Measurements from ENCODE around the gene ETDC. TPM values are rescaled to one million over a fixed set of nuclear protein-coding genes. Genes with fewer than 3 reads are reported as not detected.
"Not testable (repeated sequence)": the region's sequence is repeated elsewhere in the genome, so short reads cannot be mapped to it uniquely, and the experiment has no call there.

The ETDC gene
- not detected in 2 replicates for total RNA-seq (2014; rRNA removed; shearing (Covaris generic))
- not detected in 2 replicates for polyA plus RNA-seq (2015; cell fraction: cytosol; rRNA removed)
- not detected in 2 replicates for polyA plus RNA-seq (2015; cell fraction: nucleus; rRNA removed)

DNA sequence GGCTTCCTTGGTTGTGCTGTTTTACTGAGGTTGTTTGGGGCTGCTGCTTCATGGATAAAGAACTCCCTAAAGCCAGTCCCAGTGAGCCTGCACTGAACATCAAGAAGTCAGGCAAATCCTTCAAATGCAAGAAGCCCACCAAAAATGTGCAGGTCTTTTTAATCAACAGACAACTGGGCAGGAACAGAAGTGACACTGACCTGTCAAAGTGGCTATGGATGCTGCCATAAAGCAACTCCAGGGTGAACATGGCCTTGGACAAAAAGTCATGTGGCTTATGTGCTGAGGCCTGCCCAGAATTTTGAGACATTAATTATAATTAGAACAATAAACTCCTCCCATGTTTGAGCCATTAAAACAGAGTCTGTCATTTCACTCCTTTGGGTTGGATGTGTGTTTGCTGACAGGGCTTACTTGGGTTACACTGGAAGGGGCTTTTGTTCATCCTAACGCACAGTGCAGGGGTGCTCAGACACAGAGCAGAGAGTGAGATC is at the start of gene ETDC:
Gene ETDC, plus strand, starts transcription at position 51 of the 494 bp plus-strand sequence. Its CDS starts 0 bp downstream, at position 51.
- no peak for DNase-seq (ENCODE audit: low read depth)

DNA sequence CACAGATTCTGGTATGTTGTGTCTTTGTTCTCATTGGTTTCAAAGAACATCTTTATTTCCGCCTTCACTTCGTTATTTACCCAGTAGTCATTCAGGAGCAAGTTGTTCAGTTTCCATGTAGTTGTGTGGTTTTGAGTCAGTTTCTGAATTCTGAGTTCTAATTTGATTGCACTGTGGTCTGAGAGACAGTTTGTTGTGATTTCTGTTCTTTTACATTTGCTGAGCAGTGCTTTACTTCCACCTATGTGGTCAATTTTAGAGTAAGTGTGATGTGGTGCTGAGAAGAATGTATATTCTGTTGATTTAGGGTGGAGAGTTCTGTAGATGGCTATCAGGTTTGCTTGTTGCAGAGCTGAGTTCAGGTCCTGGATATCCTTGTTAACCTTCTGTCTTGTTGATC is 48.3 kb upstream of the ETDC start:
- DNase-seq (ENCODE audit: low read depth) = not testable (repeated sequence)

DNA sequence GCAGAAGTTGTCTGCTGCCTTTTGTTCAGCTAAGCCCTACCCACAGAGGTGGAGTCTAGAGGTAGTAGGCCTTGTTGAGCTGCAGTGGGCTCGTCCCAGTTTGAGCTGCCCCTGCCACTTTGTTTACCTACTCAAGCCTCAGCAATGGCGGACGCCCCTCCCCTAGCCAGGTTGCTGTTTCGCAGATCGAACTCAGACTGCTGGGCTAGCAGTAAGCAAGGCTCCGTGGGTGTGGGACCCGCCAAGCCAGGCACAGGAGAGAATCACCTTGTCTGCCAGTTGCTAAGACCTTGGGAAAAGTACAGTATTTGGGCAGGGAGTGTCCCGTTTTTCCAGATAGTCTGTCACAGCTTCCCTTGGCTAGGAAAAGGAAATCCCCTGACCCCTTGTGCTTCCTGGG is 45.9 kb upstream of the ETDC start:
- not testable (repeated sequence) for DNase-seq (ENCODE audit: low read depth)

GRCh38 chrX:135264206-135264605 is 45.1 kb upstream of the ETDC start:
- no peak for DNase-seq (ENCODE audit: low read depth)

DNA sequence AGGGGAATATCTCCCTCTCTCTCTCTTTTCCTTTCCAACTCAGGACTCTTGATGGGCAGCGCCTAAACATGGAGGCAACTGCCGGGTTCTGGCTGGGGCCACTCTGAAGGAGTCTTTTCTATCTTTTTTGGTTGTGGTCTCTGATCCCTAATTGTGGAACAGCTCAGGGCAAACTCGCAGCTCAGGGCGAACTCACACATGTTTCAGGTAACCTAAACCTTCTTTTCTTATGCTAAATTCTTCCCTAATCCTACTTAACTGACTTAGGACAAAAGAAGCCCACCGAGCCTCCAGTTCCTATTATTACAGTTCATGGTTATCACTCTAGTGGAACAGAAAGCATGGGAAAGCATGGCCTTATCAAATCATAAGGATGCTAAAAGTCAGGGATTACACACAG is 36.1 kb upstream of the ETDC start:
- no peak for DNase-seq (ENCODE audit: low read depth)

GRCh38 chrX:135275973-135276372 is 33.3 kb upstream of the ETDC start:
- DNase-seq (ENCODE audit: low read depth) = no peak

DNA sequence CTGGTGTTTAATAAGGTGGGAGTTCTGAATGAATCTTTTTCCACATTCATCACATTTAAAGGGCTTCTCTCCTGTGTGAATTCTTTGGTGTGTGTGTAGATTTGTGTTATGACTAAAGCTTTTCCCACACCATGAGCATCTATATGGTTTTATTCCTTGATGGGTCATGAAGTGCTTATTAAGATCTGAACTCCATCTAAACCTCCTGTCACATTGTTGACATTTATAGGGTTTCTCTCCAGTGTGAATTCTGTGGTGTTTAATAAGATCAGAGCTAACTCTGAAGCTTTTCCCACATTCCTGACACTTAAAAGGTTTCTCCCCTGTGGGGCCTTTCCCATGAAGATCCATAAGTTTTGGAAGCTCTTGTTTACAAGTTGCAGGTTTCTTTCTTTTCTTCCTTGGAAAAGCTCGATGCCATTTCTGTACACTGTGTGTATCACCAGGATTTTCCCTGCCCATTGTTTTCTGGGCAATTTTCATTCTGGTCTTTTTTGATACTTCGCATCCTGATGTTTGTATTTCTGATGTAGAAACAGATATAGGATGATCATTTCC is 21.9 kb upstream of the ETDC start:
- DNase-seq (ENCODE audit: low read depth) = no peak

DNA sequence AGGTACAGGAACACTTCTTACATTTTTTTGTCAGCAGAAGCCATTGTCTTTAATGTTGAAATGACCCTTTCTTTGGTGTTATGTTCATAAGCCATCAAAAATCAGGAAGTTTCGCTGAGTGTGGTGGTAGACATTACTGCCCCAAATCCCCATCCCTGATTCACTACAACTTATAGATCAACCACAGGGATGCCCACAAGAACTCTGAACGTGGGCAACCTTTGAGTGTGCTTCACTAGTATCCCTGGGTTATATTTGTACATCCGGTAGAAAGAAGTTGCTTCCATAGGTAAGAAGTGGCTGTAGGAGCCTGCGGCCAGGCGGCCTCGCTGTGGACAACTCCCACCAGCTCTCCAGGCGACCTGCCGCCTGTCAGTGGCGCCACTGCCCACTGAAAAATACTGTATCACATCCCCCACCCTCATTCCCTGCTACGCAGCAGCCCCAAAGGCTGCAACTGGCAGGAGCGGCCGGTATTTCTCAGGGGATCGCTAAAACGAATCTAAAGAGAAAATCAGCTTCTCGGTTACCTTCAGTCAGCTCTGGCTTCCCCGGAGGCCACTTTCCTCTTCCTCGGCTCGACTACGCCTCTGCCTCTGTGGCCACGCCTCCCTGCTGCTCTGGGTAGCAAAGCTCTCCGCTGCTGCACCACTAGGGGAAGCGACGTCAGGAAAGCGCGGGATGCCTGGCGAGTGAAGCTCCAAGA is 13.9 kb upstream of the ETDC start:
- no peak for DNase-seq (ENCODE audit: low read depth)

- no peak for DNase-seq (ENCODE audit: low read depth)
Observed at GRCh38 chrX:135295944-135296305, 13.4 kb upstream of the ETDC start.

- DNase-seq (ENCODE audit: low read depth) = no peak
Observed at GRCh38 chrX:135302269-135302873, 6.9 kb upstream of the ETDC start.

DNA sequence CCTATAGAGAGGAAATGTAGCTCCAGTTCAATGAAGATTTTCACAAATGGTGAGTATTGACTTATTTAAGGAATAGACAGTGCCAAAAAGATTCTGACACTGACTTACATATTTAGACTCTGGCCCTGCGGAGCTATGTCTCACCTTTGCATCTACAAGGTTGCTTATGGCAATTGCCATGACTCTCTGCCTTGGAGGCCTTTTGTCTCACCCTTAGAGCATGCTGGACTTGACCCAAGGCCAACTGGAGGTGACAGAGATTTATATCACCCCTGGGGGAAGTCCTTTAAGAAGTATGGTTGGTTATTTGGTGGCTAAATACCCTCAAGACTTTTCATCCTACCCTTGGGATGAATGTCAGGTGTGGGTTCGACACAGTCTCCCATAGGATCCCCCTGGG is 4.5 kb upstream of the ETDC start:
- DNase-seq (ENCODE audit: low read depth) = no peak

DNA sequence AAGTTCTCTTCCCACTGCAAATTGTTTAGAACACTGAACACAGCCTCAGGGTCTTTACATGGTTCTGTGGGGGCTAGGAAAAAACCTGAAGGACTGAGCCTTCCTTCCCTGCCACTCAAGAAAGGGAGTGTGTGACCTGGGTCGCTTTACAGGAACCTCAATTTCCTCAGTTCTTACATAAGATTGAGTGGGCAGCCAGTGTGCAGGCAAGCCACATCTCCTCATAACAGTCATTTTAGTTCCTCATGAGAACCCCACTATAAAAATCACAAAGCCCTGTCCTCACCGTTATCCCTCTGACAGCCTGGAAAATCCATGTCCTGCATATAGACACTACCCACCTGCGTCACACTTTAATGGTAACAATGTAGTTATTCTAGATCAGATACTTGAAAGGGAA is 2.1 kb upstream of the ETDC start:
- no peak for DNase-seq (ENCODE audit: low read depth)

- DNase-seq (ENCODE audit: low read depth) = no peak
Observed at GRCh38 chrX:135308345-135308855, 880 bp upstream of the ETDC start.

DNA sequence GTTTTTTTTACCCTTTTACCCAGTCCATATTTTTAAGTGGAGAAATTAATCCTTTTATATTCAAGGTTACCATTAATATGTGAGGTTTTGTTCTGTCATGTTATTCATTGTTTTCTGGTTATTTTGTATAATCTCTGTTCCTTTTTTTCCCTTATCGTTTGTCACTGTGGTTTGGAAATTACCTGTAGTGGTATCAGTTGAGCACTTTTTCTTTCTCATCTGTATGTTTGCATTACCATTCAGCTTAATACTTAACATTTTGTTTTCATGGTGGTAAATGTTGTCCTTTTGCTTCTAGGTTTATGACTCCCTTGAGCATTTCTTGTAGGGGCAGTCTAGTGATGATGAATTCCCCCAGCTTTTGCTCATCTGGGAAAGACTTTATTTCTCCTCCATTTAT is 6.6 kb downstream of the ETDC start:
- no peak for DNase-seq (ENCODE audit: low read depth)

GRCh38 chrX:135324463-135324862 is 15.2 kb downstream of the ETDC start:
- DNase-seq (ENCODE audit: low read depth) = no peak

DNA sequence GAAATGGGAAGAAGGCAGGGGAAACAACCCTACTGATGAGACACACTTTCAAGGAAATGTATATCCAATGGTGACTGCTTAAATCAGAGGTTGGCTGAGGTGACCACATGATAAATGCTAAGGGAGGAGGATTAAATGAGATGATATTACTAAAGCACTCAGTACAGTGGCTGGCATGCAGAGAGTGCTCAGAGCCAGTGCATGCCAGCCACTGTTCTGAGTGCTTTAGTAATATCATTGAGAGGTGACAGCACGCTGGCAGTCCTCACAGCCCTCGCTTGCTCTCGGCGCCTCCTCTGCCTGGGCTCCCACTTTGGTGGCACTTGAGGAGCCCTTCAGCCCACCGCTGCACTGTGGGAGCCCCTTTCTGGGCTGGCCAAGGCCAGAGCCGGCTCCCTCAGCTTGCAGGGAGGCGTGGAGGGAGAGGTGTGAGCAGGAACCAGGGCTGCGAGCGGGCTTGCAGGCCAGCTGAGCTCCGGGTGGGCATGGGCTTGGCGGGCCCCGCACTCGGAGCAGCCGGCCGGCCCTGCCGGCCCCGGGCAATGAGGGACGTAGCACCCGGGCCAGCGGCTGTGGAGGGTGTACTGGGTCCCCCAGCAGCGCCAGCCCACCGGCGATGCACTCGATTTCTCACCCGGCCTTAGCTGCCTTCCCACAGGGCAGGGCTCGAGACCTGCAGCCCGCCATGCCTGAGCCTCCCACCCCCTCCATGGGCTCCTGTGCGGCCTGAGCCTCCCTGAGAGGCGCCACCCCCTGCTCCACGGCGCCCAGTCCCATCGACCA is 15.9 kb downstream of the ETDC start:
- not testable (repeated sequence) for DNase-seq (ENCODE audit: low read depth)

- DNase-seq (ENCODE audit: low read depth) = peak; percentile 72
Observed at GRCh38 chrX:135327299-135327698, 18.0 kb downstream of the ETDC start.

- DNase-seq (ENCODE audit: low read depth) = no peak
Observed at GRCh38 chrX:135328421-135329005, 19.2 kb downstream of the ETDC start.

- no peak for DNase-seq (ENCODE audit: low read depth)
Observed at GRCh38 chrX:135330706-135331105, 21.4 kb downstream of the ETDC start.

DNA sequence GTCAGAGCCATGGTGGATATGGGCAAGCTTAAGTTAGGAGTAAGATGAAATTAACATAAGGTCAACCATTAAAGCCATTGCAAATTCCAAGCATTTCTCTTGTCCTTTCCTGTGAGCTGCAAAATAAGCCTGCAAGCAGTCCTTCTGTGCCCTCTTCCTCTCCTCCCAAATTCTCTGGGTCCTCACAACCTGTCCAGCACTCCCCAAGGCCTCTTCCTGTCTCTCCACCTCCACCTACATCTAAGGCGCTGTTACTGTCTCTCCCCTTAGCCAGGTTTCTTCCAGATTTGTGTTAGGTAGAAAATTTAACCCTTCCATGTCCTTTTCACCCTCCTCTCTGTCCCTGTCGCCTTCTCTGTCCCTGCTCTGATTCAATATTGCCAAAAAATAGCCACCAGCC is 22.2 kb downstream of the ETDC start:
- DNase-seq (ENCODE audit: low read depth) = no peak

- DNase-seq (ENCODE audit: low read depth) = no peak
Observed at GRCh38 chrX:135340831-135341230, 31.6 kb downstream of the ETDC start.

Data from HT1080 (cell line).